Left lung (tissue), 10 donors: Measurements from ENCODE around the gene PGA4. TPM values are rescaled to one million over a fixed set of nuclear protein-coding genes. Genes with fewer than 3 reads are reported as not detected.
"Not testable (repeated sequence)": the region's sequence is repeated elsewhere in the genome, so short reads cannot be mapped to it uniquely, and the experiment has no call there.

Experiments
- ATAC-seq: fragments of 200-7000 bp; cut with Tn5 transposase; one replicate; pipeline ENCODE4 v1.9.1; 2020; ENCODE audit warnings: moderate library complexity
- DNase-seq, 4 donors: peaks; one replicate each; pipeline ENCODE4 v3.0.0-alpha.2; 2013 to 2020
- H3K27ac ChIP-seq, 2 donors: fragments of 200-600 bp; sonication (generic) in 1 of 2; one replicate each; pipeline versions ENCODE4 v1.5.0 to v1.8.0; 2020 to 2021
- H3K27me3 ChIP-seq, 2 donors: fragments of 200-600 bp; sonication (generic) in 1 of 2; one replicate each; pipeline versions ENCODE4 v1.5.0 to v1.8.0; 2020 to 2021
- H3K36me3 ChIP-seq, 2 donors: fragments of 200-600 bp; sonication (generic) in 1 of 2; one replicate each; pipeline versions ENCODE4 v1.5.0 to v1.8.0; 2020 to 2021
- H3K4me1 ChIP-seq, 2 donors: fragments of 200-600 bp; one replicate each; pipeline ENCODE4 v1.8.0; 2021
- H3K4me3 ChIP-seq, 2 donors: fragments of 200-600 bp; sonication (generic) in 1 of 2; one replicate each; pipeline versions ENCODE4 v1.5.0 to v1.8.0; 2020 to 2021; ENCODE audit warnings: mild to moderate bottlenecking in 1 of 2
- H3K9me3 ChIP-seq, 2 donors: fragments of 200-600 bp; sonication (generic) in 1 of 2; one replicate each; pipeline versions ENCODE4 v1.5.0 to v1.8.0; 2020 to 2021
- CTCF ChIP-seq, 2 donors: fragments of 200-600 bp; sonication (generic) in 1 of 2; IDR thresholded peaks; one replicate each; pipeline versions ENCODE4 v1.5.0 to v1.8.0; 2021; ENCODE audit warnings: antibody characterized with exemption in 2 of 2
- intact Hi-C, 2 donors: fragments of 100-400 bp; cut with DNase I; formaldehyde crosslinking; loops; one replicate each; pipeline versions ENCODE4 v1.11.2 to v1.14.2; 2022
- polyA plus RNA-seq, 6 donors: library from polyadenylated mRNA; unstranded; fragments of 120-200 nt; gene quantifications; one replicate each; pipeline ENCODE4 v1.2.1, GENCODE V29; 2013; ENCODE audit not compliant: insufficient read length in 6 of 6
- total RNA-seq, 2 donors: library from RNA; stranded (reverse); fragmentation: NEBNext Ultra II Directional; extraction: Animal tissue kit (Norgen Biotek cat#: 25700); gene quantifications; one replicate each; pipeline ENCODE4 v1.2.1, GENCODE V29; 2021
- donor health status: DM: no; HTN: yes; CAD: no.
- donor health status: DM: no; HTN: no; CAD: no.

PGA4 gene
- total and polyA plus RNA-seq, 8 donors, result 0.41 to 1.0 (median 0.71) TPM; not detected in 3

DNA sequence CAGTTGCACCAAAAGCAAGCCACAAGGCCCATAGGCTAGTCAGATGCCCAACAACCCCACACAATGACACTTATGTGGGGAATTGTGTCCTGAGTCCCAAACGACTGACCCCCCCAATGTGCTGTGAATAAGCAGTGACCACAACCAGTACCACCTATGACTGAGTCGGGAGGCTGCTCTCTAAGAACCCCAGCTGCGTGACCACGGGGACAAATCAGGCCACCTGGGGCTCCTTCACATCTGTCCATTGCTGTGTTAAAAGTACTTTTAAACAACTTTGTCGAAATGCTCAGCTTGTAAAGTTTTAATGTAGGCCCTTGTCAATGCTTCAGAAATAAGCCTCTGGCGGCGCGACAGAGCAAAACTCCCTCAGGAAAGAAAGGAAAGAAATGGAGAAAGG lies 18.1 kb downstream of the PGA4 start:
- H3K4me1 ChIP-seq, ATAC-seq, H3K27ac ChIP-seq, H3K36me3 ChIP-seq, H3K9me3 ChIP-seq, H3K4me3 ChIP-seq, H3K27me3 ChIP-seq, intact Hi-C loops: not testable (repeated sequence)
- peak in 1 of 4 donors; percentile 32 for DNase-seq

- H3K4me3 ChIP-seq, H3K9me3 ChIP-seq, intact Hi-C loops, H3K27ac ChIP-seq, H3K27me3 ChIP-seq, H3K4me1 ChIP-seq, DNase-seq, ATAC-seq, H3K36me3 ChIP-seq: not testable (repeated sequence)
Observed at GRCh38 chr11:61240875-61241274, 18.7 kb downstream of the PGA4 start, which contains the start of gene PGA5. PGA5 (plus strand) TSS chr11:61241175; CDS start chr11:61241227, 52 bp downstream.

GRCh38 chr11:61241526-61241925 lies 19.4 kb downstream of the PGA4 start:
- H3K27me3 ChIP-seq, H3K4me3 ChIP-seq, DNase-seq, H3K9me3 ChIP-seq, H3K27ac ChIP-seq, H3K4me1 ChIP-seq, intact Hi-C loops, H3K36me3 ChIP-seq: not testable (repeated sequence)
- peak; percentile 69 for ATAC-seq

DNA sequence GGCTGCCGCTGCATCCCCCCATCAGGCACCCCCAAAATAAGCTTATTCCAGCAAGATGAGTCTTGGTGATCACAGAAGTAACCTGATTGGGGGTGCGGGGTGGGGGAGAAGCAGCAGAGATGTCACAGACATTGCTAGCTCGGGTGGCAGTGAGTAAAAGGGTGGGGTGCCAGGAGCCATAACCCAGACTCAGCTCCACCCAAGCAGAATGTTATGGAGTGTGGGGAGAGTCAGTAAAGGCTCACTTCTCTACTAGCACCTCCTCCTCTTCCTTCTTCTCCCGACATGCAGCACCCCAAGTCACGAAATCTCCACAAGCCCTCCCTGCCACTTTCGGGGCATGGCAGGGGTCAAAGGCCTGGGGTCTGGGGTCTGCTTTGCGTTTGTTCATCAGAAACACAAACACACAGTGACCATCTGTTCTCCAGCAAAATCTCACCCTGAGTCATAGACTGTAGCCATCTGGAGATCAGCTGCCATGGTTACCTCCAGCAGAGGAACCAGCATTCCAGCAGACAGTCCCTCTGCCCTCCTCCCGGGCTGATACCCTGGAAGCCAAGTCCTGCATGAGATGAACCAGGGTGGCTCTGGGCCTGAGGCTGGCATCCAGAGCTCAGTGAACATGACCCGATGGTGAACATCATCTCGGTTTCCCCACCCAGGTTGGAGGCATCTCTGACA lies 23.3 kb downstream of the PGA4 start:
- ATAC-seq, intact Hi-C loops, H3K27ac ChIP-seq, H3K36me3 ChIP-seq, DNase-seq, H3K27me3 ChIP-seq, H3K4me3 ChIP-seq, H3K9me3 ChIP-seq, H3K4me1 ChIP-seq: not testable (repeated sequence)

DNA sequence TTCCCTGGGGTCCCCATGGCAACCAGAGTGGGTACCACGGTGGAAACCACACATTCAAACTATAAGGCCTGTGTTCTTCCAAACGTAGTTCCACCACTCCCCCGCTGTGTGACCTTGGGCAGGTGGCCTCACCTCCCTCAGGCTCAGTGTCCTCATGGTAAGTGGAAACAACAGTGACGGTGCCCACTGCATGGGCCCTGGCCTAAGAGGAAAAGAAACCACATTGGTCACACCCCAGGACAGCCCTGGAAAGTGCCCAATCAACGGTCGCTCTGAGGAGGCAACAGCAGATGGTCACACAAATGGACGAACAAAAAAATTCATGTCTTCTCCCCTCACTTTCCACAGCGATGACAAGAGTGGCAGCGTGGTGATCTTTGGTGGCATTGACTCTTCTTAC lies 25.9 kb downstream of the PGA4 start:
- H3K36me3 ChIP-seq, H3K27ac ChIP-seq, ATAC-seq, intact Hi-C loops, H3K9me3 ChIP-seq, H3K4me3 ChIP-seq, DNase-seq, H3K4me1 ChIP-seq, H3K27me3 ChIP-seq: not testable (repeated sequence)

- H3K36me3 ChIP-seq, H3K4me1 ChIP-seq, H3K4me3 ChIP-seq, intact Hi-C loops, H3K9me3 ChIP-seq, H3K27me3 ChIP-seq, DNase-seq, ATAC-seq, H3K27ac ChIP-seq: not testable (repeated sequence)
Observed at GRCh38 chr11:61249201-61249600, 27.1 kb downstream of the PGA4 start.

- DNase-seq, result peak in 2 of 4 donors; percentile 16 to 23
- ATAC-seq, H3K4me1 ChIP-seq, H3K4me3 ChIP-seq, H3K9me3 ChIP-seq, H3K36me3 ChIP-seq, H3K27ac ChIP-seq, H3K27me3 ChIP-seq, intact Hi-C loops: not testable (repeated sequence)
Observed at GRCh38 chr11:61250796-61251765, 28.9 kb downstream of the PGA4 start.

DNA sequence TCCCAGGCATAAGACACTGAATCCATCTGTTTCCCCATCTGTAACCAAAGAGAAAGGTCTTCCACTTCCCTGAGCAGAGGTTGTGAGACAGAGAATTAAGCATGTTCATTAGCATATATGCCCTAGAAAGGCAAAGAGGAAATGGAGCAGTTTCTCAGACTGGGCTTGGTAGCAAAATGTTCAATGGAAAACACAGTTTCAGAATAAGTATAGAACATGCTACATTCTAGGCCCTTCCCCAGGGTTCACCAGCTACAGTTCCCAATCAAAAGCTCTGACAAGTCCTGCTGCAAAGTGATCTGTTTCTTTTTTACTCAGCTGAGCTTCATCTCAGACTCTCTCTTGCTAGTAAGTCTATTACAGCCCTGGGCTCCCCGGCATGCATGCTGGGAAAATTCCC lies 30.2 kb downstream of the PGA4 start:
- H3K27ac ChIP-seq, intact Hi-C loops: not testable (repeated sequence)

GRCh38 chr11:61254403-61255025 lies 32.4 kb downstream of the PGA4 start:
- intact Hi-C loops, result no loop called here
- DNase-seq, result peak; percentile 6 to 78 (median 50)

More for the DNA sequence above, 30.2 kb downstream of the PGA4 start:
- not testable (repeated sequence) for DNase-seq, H3K9me3 ChIP-seq, H3K27me3 ChIP-seq, H3K36me3 ChIP-seq, H3K4me3 ChIP-seq, H3K4me1 ChIP-seq, ATAC-seq

More at GRCh38 chr11:61254403-61255025, 32.4 kb downstream of the PGA4 start:
- no peaks in the 10 kb centered on the region for H3K9me3 ChIP-seq
- no peaks in the 10 kb centered on the region for H3K27me3 ChIP-seq
- peak; percentile 86 to 87 for TF ChIP-seq CTCF (IDR thresholded peaks at IDR 0.05)
- H3K4me3 ChIP-seq, result no peak overlapping the region
- peak; percentile 96 for ATAC-seq
- H3K4me1 ChIP-seq, result no peaks in the 10 kb centered on the region
- no peak overlapping the region for H3K27ac ChIP-seq
- no peaks in the 10 kb centered on the region for H3K36me3 ChIP-seq
